Right atrium auricular region (tissue), 2 donors: ENCODE results near the gene SMARCA4. TPM values are rescaled to one million over a fixed set of nuclear protein-coding genes. Genes with fewer than 3 reads are reported as not detected.

Experiments used
- DNase-seq: peaks from one replicate; pipeline ENCODE4 v3.0.0-alpha.2; 2019; ENCODE audit warnings: low spot score
- H3K27ac ChIP-seq, 2 donors: fragments of 200-600 bp; sonication (generic); 1 replicate in 1 of 2; 2 replicates in 1 of 2; pipeline ENCODE4 v1.5.1; 2016 to 2019
- H3K27me3 ChIP-seq, 2 donors: fragments of 200-600 bp; sonication (generic); one replicate each; pipeline versions ENCODE4 v1.5.1 to v1.6.0; 2017 to 2019
- H3K36me3 ChIP-seq: fragments of 200-600 bp; sonication (generic); one replicate; pipeline ENCODE4 v1.5.1; 2016
- H3K4me1 ChIP-seq, 2 donors: fragments of 200-600 bp; sonication (generic); one replicate each; pipeline versions ENCODE4 v1.5.1 to v1.6.0; 2017 to 2019
- H3K4me3 ChIP-seq, 2 donors: fragments of 200-600 bp; sonication (generic); 1 replicate in 1 of 2; 2 replicates in 1 of 2; pipeline ENCODE4 v1.5.1; 2017 to 2019; ENCODE audit warnings: mild to moderate bottlenecking in 1 of 2, moderate library complexity in 1 of 2
- H3K9me3 ChIP-seq, 2 donors: fragments of 200-600 bp; sonication (generic); one replicate each; pipeline ENCODE4 v1.5.1; 2019
- CTCF ChIP-seq, 2 donors: fragments of 200-600 bp; sonication (generic); IDR thresholded peaks; one replicate each; pipeline ENCODE4 v1.5.1; 2019; ENCODE audit warnings: antibody characterized with exemption in 2 of 2
- total RNA-seq, 2 donors: library from RNA; depleted of rRNA; stranded (reverse); fragments of >200 nt; gene quantifications; one replicate each; pipeline ENCODE4 v1.1.0, GENCODE V29; 2016

Gene SMARCA4
- total RNA-seq, 2 donors from 2014 or later = 29.9 to 41.7 TPM

- TF ChIP-seq CTCF (IDR thresholded peaks at IDR 0.05) = no peak
- Histone ChIP-seq H3K27me3 (no peaks in the 10 kb centered on the region), H3K4me1 (peaks cover 0 to 38% of the 10 kb centered on the region in 2 donors), H3K9me3 (no peaks in the 10 kb centered on the region), H3K27ac (no peak overlapping the region), H3K4me3 (no peak overlapping the region), H3K36me3 (no peaks in the 10 kb centered on the region)
- DNase-seq = no peak
These were observed 3.0 kb downstream of the SMARCA4 start for GRCh38 chr19:10963865-10964264.

- Histone ChIP-seq H3K4me3 (no peak overlapping the region), H3K36me3 (no peaks in the 10 kb centered on the region), H3K4me1 (peaks cover 0 to 39% of the 10 kb centered on the region in 2 donors), H3K27me3 (no peaks in the 10 kb centered on the region), H3K27ac (no peak overlapping the region), H3K9me3 (no peaks in the 10 kb centered on the region)
- no peak for TF ChIP-seq CTCF (IDR thresholded peaks at IDR 0.05)
- no peak for DNase-seq
These were observed 4.1 kb downstream of the SMARCA4 start for GRCh38 chr19:10964903-10965302.

- H3K27ac ChIP-seq = no peak overlapping the region
- no peak for TF ChIP-seq CTCF (IDR thresholded peaks at IDR 0.05)
- no peak overlapping the region for H3K4me3 ChIP-seq
- peaks cover 0 to 34% of the 10 kb centered on the region in 2 donors for H3K4me1 ChIP-seq
- no peaks in the 10 kb centered on the region for H3K36me3 ChIP-seq
- H3K9me3 ChIP-seq = no peaks in the 10 kb centered on the region
- no peak for DNase-seq
- H3K27me3 ChIP-seq = no peaks in the 10 kb centered on the region
These were observed 4.6 kb downstream of the SMARCA4 start for GRCh38 chr19:10965398-10965797.

GRCh38 chr19:10966809-10967208 lies 6.0 kb downstream of the SMARCA4 start:
- Histone ChIP-seq H3K27me3 (no peaks in the 10 kb centered on the region), H3K9me3 (no peaks in the 10 kb centered on the region), H3K36me3 (no peaks in the 10 kb centered on the region), H3K27ac (no peak overlapping the region), H3K4me1 (peaks cover 0 to 32% of the 10 kb centered on the region in 2 donors), H3K4me3 (no peak overlapping the region)
- TF ChIP-seq CTCF (IDR thresholded peaks at IDR 0.05) = no peak
- no peak for DNase-seq

- Histone ChIP-seq H3K9me3 (no peaks in the 10 kb centered on the region), H3K36me3 (no peaks in the 10 kb centered on the region), H3K4me1 (peaks cover 0 to 17% of the 10 kb centered on the region in 2 donors), H3K27ac (no peak overlapping the region), H3K4me3 (no peak overlapping the region), H3K27me3 (no peaks in the 10 kb centered on the region)
- no peak for TF ChIP-seq CTCF (IDR thresholded peaks at IDR 0.05)
- no peak for DNase-seq
These were observed 7.8 kb downstream of the SMARCA4 start for GRCh38 chr19:10968527-10969135.
